ENCODE data around the gene EIF1AD. TPM values are rescaled to one million over a fixed set of nuclear protein-coding genes. Genes with fewer than 3 reads are reported as not detected.

Gene EIF1AD
- total and polyA plus RNA-seq, 9 donors: 15.2 to 42.1 (median 30.2) TPM

- Histone ChIP-seq H3K27ac (no peak overlapping the region), H3K36me3 (no peaks in the 10 kb centered on the region), H3K27me3 (no peaks in the 10 kb centered on the region), H3K9me3 (no peaks in the 10 kb centered on the region), H3K4me3 (no peak overlapping the region), H3K4me1 (ENCODE audit: insufficient read depth) (no peaks in the 10 kb centered on the region)
- DNase-seq: no peak
- no peak for TF ChIP-seq CTCF (IDR thresholded peaks at IDR 0.05)
- no peak for TF ChIP-seq POLR2A (IDR thresholded peaks at IDR 0.05)
- TF ChIP-seq EP300 (IDR thresholded peaks at IDR 0.05): no peak
- 64 to 77% (median 67%) methylated on average over 12 of the region's 12 CpGs for WGBS, 3 donors
- intact Hi-C loops (cut with DNase I): loop anchor here in 2 of 4 donors (5.0 to 10.0 kb wide), 2 partner anchors 99 to 266 kb away; partner anchors contain the start of gene KAT5 (in 1 of the 2)
Measured at GRCh38 chr11:65981101-65981740, 20.7 kb downstream of the EIF1AD start.

- WGBS, 3 donors: 77 to 85% (median 80%) methylated on average over 10 of the region's 10 CpGs
- Histone ChIP-seq H3K4me1 (ENCODE audit: insufficient read depth) (no peaks in the 10 kb centered on the region), H3K4me3 (no peak overlapping the region), H3K9me3 (no peaks in the 10 kb centered on the region), H3K27me3 (no peaks in the 10 kb centered on the region), H3K36me3 (no peaks in the 10 kb centered on the region), H3K27ac (no peak overlapping the region)
- intact Hi-C loops (cut with DNase I): no loop called here
- no peak for DNase-seq
- no peak for TF ChIP-seq EP300 (IDR thresholded peaks at IDR 0.05)
- no peak for TF ChIP-seq POLR2A (IDR thresholded peaks at IDR 0.05)
- TF ChIP-seq CTCF (IDR thresholded peaks at IDR 0.05): no peak
Measured at GRCh38 chr11:65979261-65979759, 22.6 kb downstream of the EIF1AD start.

- intact Hi-C loops (cut with DNase I): no loop called here
- H3K27me3 ChIP-seq: no peaks in the 10 kb centered on the region
- TF ChIP-seq EP300 (IDR thresholded peaks at IDR 0.05) (no peak), CTCF (IDR thresholded peaks at IDR 0.05) (no peak), POLR2A (IDR thresholded peaks at IDR 0.05) (no peak)
- H3K4me1 ChIP-seq (ENCODE audit: insufficient read depth): no peaks in the 10 kb centered on the region
- DNase-seq: no peak
- H3K4me3 ChIP-seq: no peak overlapping the region
- no peak overlapping the region for H3K27ac ChIP-seq
- 85 to 90% (median 86%) methylated on average over 34 of the region's 34 CpGs for WGBS, 3 donors
- no peaks in the 10 kb centered on the region for H3K36me3 ChIP-seq
- H3K9me3 ChIP-seq: no peaks in the 10 kb centered on the region
Measured at GRCh38 chr11:65978391-65979238, 23.3 kb downstream of the EIF1AD start.

GRCh38 chr11:65977621-65978390, 24.2 kb downstream of the EIF1AD start:
- no peak for DNase-seq
- TF ChIP-seq EP300 (IDR thresholded peaks at IDR 0.05) (no peak), CTCF (IDR thresholded peaks at IDR 0.05) (no peak), POLR2A (IDR thresholded peaks at IDR 0.05) (no peak)
- no peaks in the 10 kb centered on the region for H3K36me3 ChIP-seq
- WGBS, 3 donors: 80 to 84% (median 81%) methylated on average over 28 to 29 of the region's 29 CpGs
- intact Hi-C loops (cut with DNase I): no loop called here
- no peak overlapping the region for H3K4me3 ChIP-seq
- no peaks in the 10 kb centered on the region for H3K9me3 ChIP-seq
- no peaks in the 10 kb centered on the region for H3K4me1 ChIP-seq (ENCODE audit: insufficient read depth)
- no peak overlapping the region for H3K27ac ChIP-seq
- H3K27me3 ChIP-seq: no peaks in the 10 kb centered on the region
